Cardiac muscle cell (in vitro differentiated cells and primary cell): ENCODE measurements around the gene ARSD. TPM values are rescaled to one million over a fixed set of nuclear protein-coding genes. Genes with fewer than 3 reads are reported as not detected.

Experiments used
- DNase-seq, 2 donors: peaks; one replicate each; pipeline versions ENCODE4 v3.0.0 to v3.0.0-alpha.2; 2010 to 2017; ENCODE audit warnings: low read depth in 1 of 2, low spot score in 1 of 2
- H3K27ac ChIP-seq: fragments of 200-600 bp; sonication (generic); 2 replicates; pipeline ENCODE4 v1.5.1; 2016
- H3K27me3 ChIP-seq: fragments of 200-600 bp; sonication (generic); 2 replicates; pipeline ENCODE4 v1.6.0; 2016; ENCODE audit warnings: control low read depth
- H3K36me3 ChIP-seq: fragments of 200-600 bp; sonication (generic); 2 replicates; pipeline ENCODE4 v1.5.1; 2016; ENCODE audit warnings: control low read depth
- H3K4me1 ChIP-seq: fragments of 200-600 bp; sonication (generic); 2 replicates; pipeline ENCODE4 v1.8.1; 2017; ENCODE audit warnings: low read depth, mild to moderate bottlenecking, mixed run types
- H3K4me3 ChIP-seq: fragments of 200-600 bp; sonication (generic); 2 replicates; pipeline ENCODE4 v1.5.1; 2016; ENCODE audit warnings: mild to moderate bottlenecking
- H3K9me3 ChIP-seq: fragments of 200-600 bp; sonication (generic); 2 replicates; pipeline ENCODE4 v1.5.1; 2017; ENCODE audit warnings: low read depth, mild to moderate bottlenecking, control low read depth
- polyA plus RNA-seq: library from polyadenylated mRNA; unstranded; fragments of >200 nt; fragmentation: Nextera tagmentation; extraction: Ambion mirVana; gene quantifications from 2 replicates; pipeline ENCODE4 v1.2.1, GENCODE V29; 2016
- total RNA-seq: library from RNA; depleted of rRNA; stranded (reverse); fragments of >200 nt; gene quantifications from 2 replicates; pipeline ENCODE4 v1.2.3, GENCODE V29; 2016
- TF ChIP-seq, protein P1 (sequence below): IDR thresholded peaks from 2 replicates; pipeline ENCODE4 v1.5.1; 2012; ENCODE audit warnings: low read depth, mild to moderate bottlenecking, low read length

The ARSD gene
- total and polyA plus RNA-seq, 2 experiments from 2014 or later: 29.7 to 32.7 TPM

- no peak for DNase-seq
These were observed 74.2 kb downstream of the ARSD start for GRCh38 chrX:2854918-2855317.

More at GRCh38 chrX:2854918-2855317, 74.2 kb downstream of the ARSD start:
- H3K36me3 ChIP-seq: peaks cover 23% of the 10 kb centered on the region
- H3K9me3 ChIP-seq: no peaks in the 10 kb centered on the region
- no peaks in the 10 kb centered on the region for H3K27me3 ChIP-seq
- H3K4me1 ChIP-seq: no peaks in the 10 kb centered on the region
- H3K4me3 ChIP-seq: no peak overlapping the region
- no peak overlapping the region for H3K27ac ChIP-seq
- TF ChIP-seq, protein P1, sequence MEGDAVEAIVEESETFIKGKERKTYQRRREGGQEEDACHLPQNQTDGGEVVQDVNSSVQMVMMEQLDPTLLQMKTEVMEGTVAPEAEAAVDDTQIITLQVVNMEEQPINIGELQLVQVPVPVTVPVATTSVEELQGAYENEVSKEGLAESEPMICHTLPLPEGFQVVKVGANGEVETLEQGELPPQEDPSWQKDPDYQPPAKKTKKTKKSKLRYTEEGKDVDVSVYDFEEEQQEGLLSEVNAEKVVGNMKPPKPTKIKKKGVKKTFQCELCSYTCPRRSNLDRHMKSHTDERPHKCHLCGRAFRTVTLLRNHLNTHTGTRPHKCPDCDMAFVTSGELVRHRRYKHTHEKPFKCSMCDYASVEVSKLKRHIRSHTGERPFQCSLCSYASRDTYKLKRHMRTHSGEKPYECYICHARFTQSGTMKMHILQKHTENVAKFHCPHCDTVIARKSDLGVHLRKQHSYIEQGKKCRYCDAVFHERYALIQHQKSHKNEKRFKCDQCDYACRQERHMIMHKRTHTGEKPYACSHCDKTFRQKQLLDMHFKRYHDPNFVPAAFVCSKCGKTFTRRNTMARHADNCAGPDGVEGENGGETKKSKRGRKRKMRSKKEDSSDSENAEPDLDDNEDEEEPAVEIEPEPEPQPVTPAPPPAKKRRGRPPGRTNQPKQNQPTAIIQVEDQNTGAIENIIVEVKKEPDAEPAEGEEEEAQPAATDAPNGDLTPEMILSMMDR: no peak

Other genes starting within 250 kb of the ARSD start
- 361 and 474 TPM in 2 replicates for gene CD99, start 238.0 kb downstream of the ARSD start, total RNA-seq
- gene CD99, start 238.0 kb downstream of the ARSD start, polyA plus RNA-seq: 467 and 575 TPM in 2 replicates
- not detected in 2 replicates for gene XG, start 177.3 kb downstream of the ARSD start, total RNA-seq
- gene XG, start 177.3 kb downstream of the ARSD start, polyA plus RNA-seq: not detected in 2 replicates
- 54.1 and 58.0 TPM in 2 replicates for gene GYG2, start 100.4 kb downstream of the ARSD start, total RNA-seq
- gene GYG2, start 100.4 kb downstream of the ARSD start, polyA plus RNA-seq: 58.4 and 102 TPM in 2 replicates
- not detected in 2 replicates for gene ARSH, start 77.2 kb upstream of the ARSD start, total RNA-seq
- not detected in 2 replicates for gene ARSH, start 77.2 kb upstream of the ARSD start, polyA plus RNA-seq
- gene ARSF, start 112.1 kb upstream of the ARSD start, total RNA-seq: not detected in 2 replicates
- not detected in 2 replicates for gene ARSF, start 112.1 kb upstream of the ARSD start, polyA plus RNA-seq